Measurements from ENCODE around the gene CD2AP.
"Not testable (repeated sequence)": the region's sequence is repeated elsewhere in the genome, so short reads cannot be mapped to it uniquely, and the experiment has no call there.

The CD2AP gene

DNA sequence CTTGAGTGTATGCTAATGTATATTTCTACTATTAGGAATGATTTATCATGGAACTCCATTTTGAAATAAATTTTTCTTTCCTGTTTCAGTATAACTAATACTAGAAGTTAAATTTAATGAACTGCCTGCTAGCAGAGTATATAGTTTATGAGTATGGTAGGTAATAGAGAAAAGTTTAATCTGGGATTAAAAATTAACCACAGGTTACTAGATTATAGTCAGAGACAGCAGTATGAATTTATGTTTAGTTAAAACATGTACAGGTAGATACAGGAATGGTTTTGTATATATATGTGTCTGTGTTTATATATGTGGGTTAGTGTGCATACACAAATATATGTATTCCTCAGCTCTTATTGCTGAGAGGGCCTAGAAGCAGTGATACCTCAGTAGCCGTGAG, 32.3 kb downstream of the CD2AP start:
- no peak for DNase-seq

GRCh38 chr6:47512872-47513271, 35.3 kb downstream of the CD2AP start:
- no peak for DNase-seq

GRCh38 chr6:47519279-47519678, 41.7 kb downstream of the CD2AP start:
- no peak for DNase-seq

- no peak for DNase-seq
Observed at GRCh38 chr6:47520282-47520681, 42.7 kb downstream of the CD2AP start.

DNA sequence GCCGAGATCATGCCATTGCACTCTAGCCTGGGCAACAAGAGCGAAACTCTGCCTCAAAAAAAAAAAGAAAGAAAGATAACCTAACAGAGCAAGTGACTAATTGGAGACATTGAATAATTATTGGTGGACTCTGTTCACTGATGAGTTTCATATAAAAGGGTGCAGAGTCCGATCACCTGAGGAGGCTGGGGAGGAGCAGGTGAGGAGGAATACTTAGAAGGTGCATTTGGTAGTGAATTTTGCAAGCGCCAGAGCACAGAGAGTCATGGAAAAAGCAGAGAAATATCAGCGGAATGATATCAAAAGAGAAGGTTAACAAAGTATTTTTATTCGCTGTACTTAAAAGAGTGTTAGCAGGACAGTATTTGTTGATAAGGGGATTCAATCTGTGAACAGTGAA, 44.4 kb downstream of the CD2AP start:
- no peak for DNase-seq

DNA sequence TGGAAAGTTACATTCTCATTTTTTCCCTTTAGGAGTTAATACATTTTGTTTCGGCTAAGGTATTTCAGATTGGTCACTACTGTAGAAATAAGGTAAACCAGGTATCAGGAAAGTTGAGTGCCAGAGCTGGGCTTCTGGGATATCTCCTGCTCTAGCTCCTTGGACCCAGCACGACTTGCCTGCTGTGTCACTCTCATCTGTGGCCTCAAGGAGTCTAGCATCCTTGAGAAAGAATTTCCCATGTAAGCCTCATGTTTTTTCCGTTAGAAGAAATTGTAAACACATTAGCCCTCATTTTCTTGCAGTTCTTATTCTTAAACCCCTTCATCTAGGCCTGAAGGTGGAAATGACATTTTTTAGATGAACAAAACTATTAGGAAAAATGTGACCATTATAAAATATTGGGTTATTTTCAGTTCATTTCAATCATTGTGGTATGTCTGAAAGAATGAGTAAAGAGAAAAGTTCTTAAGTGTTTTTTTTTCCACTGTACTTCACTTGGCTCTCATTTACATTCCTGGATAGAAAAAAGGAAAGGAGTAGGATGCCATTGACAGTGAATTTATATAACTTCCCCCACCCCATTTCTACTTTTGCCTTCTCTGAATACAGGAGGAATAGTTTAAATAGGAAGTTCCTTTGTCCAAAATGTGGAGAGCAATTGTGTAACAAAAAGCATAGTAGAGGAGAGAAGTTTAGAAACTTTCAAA, 46.7 kb downstream of the CD2AP start:
- DNase-seq: no peak

DNA sequence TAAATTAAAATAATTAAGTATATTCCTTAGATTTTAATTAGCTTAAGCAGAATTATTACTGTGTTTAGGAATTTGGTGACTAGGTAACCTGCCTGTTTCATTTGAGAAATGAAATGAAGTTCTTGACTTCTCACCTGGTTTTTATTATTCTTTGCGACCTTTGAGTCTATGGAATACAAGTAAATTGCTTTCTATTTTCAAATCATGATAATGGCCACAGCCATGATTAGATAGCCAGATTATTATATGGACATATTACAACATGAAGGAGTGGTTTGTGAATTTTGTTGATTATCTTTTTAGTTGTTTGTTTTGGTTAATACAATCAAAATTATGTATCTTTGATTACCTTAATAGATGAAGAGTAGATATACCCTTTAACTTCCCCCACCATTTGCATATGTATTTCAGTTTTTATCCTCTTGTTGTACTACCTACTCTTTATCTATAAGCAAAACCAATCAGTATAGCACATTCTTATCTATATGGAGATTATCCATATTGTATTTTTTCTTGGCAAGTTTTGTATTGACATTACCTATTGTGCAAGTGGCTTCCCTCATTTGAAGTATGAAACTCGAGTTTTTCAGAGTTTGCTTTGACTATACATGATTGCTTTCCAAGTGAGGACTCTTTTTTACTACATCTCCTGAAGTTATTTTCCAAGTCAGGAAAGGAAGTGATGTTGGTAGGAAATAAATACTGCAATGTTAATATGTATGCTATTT, 47.9 kb downstream of the CD2AP start:
- DNase-seq: no peak

GRCh38 chr6:47527274-47527673, 49.7 kb downstream of the CD2AP start:
- no peak for DNase-seq

- DNase-seq: no peak
Observed at GRCh38 chr6:47529734-47530133, 52.1 kb downstream of the CD2AP start.

- no peak for DNase-seq
Observed at GRCh38 chr6:47532981-47533585, 55.5 kb downstream of the CD2AP start.

- DNase-seq: no peak
Observed at GRCh38 chr6:47534063-47534462, 56.5 kb downstream of the CD2AP start.

DNA sequence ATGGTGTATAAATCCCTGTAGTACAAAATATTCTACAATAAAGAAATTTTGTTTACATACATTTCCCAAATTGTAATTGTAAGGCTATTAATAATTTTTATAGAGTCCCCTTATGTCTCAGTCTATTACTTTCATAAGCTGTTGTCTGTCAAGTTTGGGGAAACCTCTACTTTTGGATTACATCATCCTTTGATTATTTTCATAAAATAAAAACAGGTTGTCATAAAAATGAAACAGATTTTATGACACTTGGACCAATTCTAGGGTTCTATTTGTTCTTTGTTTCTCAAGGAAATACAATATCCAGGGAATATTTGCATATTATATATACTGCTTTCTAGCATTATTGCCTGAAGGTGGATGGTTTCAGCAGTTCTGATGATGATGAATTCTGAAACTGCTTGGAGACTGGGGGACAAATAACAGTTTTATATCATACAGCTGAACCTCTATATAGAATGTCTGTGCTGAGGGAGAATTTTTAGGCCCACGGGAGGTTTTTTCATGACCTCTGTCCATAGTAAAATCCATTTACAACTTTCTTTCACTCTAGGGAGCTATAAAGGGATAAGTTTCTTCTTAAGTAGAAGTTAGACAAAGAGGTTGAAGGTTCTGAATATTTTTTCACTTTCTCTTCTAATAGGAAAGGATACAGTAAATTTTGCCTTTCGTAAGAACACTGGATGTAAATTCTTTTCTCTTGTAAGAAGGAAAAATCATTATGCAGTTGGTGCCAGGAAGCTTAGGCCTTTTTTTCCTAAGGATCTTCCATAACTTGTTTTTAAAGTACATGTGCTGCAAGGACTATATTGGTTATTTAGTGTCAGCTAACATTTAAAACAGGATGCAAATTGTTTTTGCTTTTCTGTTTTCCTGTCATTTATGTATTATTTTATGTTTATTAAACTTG, 58.0 kb downstream of the CD2AP start:
- no peak for DNase-seq

DNA sequence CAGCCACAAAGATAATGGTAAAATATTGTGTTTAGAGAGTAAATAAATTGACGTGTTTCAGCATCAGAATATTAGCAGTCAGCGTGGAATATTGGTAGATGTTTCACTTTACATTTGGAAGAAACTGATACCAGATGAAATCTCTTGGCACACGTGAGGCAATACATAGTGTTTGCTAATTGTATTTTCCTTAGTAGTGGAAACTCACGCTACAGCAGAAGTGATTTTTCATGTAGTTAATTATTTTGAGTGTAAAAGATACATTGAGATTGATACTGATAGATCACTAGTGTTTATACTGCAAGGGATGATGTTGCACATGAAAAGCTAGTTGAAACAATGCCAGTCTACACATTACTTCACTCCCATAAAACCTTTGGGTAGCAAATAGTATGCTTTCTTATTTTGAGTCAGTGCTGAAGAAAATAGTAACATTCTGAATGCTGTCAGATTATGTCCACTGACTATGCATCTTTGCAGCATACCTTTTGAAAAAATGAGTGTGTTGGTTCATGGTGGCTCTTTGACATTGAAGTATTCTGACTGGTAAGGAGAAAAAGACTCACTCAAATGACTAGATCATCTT, 59.3 kb downstream of the CD2AP start:
- DNase-seq: no peak

GRCh38 chr6:47545223-47545622, 67.6 kb downstream of the CD2AP start:
- DNase-seq: no peak

- no peak for DNase-seq
Observed at GRCh38 chr6:47551670-47552069, 74.1 kb downstream of the CD2AP start.

- no peak for DNase-seq
Observed at GRCh38 chr6:47552319-47552718, 74.7 kb downstream of the CD2AP start.

DNA sequence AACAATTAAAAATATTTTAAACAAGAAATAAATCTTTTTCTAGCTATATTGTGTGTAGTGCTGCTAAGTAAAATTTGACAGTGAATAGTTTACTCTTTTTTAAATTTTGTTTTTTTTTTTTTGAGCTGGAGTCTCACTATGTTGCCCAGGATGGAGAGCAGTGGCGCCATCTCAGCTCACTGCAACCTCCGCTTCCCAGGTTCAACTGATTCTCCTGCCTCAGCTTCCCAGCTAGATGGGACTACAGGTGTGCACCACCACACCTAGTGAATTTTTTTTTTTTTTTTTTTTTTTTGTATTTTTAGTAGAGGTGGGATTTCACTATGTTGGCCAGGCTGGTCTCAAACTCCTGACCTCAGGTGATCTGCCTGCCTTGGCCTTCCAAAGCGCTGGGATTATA, 75.7 kb downstream of the CD2AP start:
- not testable (repeated sequence) for DNase-seq

DNA sequence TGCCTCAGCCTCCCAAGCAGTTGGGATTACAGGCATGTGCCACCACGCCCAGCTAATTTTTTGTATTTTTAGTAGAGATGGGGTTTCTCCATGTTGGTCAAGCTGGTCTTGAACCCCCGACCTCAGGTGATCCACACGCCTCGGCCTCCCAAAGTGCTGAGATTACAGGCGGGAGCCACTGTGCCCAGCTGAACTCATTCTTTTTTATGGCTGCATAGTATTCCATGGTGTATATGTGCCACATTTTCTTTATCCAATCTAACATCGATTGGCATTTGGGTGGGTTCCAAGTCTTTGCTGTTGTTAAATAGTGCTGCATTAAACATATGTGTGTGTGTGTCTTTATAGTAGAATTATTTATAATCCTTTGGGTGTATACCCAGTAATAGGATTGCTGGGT, 78.9 kb downstream of the CD2AP start:
- DNase-seq: not testable (repeated sequence)

DNA sequence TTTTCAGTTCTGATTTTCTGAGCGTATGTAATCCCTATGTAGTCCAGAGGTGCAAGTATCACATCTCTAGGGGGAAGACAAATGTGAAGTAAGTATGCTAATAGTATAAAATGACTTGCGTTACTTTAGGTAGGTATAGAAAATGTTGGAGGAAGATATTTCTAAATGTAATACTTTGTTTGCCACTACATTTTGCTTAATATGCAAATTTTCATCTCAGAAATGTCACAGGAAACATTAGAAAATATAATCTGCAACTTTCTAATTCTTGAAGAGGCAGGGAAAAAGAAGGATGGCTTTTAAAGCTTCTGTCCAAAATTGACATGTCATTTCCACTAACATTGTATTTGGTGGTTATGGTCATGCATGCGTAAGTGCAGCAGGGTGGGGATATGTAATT, 85.6 kb downstream of the CD2AP start:
- no peak for DNase-seq

DNA sequence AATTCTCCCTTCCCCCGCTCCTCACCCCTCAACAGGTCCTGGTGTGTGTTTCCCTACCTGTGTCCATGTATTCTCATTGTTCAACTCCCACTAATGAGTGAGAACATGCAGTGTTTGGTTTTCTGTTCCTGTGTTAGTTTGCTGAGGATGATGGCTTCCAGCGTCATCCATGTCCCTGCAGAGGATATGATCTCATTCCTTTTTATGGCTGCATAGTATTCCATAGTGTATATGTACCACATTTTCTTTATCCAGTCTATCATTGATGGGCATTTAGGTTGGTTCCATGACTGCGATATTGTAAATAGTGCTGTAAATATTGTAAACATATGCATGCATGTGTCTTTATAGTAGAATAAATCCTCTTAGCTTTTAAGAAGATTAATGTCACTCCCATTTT, 89.0 kb downstream of the CD2AP start:
- not testable (repeated sequence) for DNase-seq

DNA sequence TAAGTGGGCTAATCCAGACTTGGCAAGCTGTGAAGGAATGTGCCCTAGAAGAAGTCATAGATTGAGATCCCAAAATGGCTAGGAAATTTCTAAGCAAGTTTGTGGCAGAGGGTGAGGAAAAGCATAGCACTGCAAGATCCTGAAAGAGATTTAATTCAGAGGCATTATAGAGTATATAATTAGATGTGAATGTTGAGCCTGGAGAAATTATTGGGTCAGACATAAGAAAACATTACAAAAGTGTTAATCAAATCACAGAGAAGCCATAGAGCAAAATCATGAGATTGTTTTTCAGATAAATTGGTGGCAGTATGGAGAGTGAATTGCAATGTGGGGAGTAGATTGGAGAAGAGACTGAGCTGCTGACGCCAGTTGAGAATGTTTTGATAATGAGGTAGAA, 90.0 kb downstream of the CD2AP start:
- no peak for DNase-seq

GRCh38 chr6:47571488-47571887, 93.9 kb downstream of the CD2AP start:
- no peak for DNase-seq

- DNase-seq: no peak
Observed at GRCh38 chr6:47573109-47573508, 95.5 kb downstream of the CD2AP start.

Data from cortex of kidney (tissue), 1 donor.